CD4-positive, alpha-beta T cell (primary cell): ENCODE measurements around the gene SAMD4A. TPM values are rescaled to one million over a fixed set of nuclear protein-coding genes. Genes with fewer than 3 reads are reported as not detected.

Source experiments
- ATAC-seq: fragments of 200-7000 bp; cut with Tn5 transposase; one replicate; pipeline ENCODE4 v1.10.0; 2022; ENCODE audit warnings: mild to moderate bottlenecking; ENCODE audit not compliant: poor library complexity
- CTCF ChIA-PET: fragments of 350-600 bp; sonication (Branson Sonifier 250); formaldehyde crosslinking; loops from one replicate; lab custom pipeline; 2021; ENCODE audit warnings: antibody characterized with exemption, inconsistent platforms; lab: Charles Lee
- POLR2A ChIA-PET: fragments of 350-600 bp; sonication (Branson Sonifier 250); formaldehyde crosslinking; loops from one replicate; lab custom pipeline; 2021; ENCODE audit warnings: antibody characterized with exemption, inconsistent platforms; lab: Charles Lee
- DNase-seq, 14 experiments: peaks; one replicate each; pipeline ENCODE4 v3.0.0-alpha.2; 2013 to 2020; ENCODE audit warnings: mixed read lengths in 2 of 14
- H3K27ac ChIP-seq, 2 donors: one replicate each; pipeline versions ENCODE4 v1.5.1 to v1.7.0; 2013; ENCODE audit warnings: low read length in 2 of 2, low read depth in 1 of 2, mild to moderate bottlenecking in 1 of 2
- H3K27me3 ChIP-seq, 2 experiments: 1 replicate in 1 of 2; 2 replicates in 1 of 2; pipeline versions ENCODE4 v1.6.1 to v1.7.0; 2013; ENCODE audit warnings: low read length in 2 of 2, control low read depth in 1 of 2, mild to moderate bottlenecking in 1 of 2, moderate library complexity in 1 of 2; ENCODE audit not compliant: insufficient read depth in 2 of 2, control insufficient read depth in 1 of 2
- H3K36me3 ChIP-seq: one replicate; pipeline ENCODE4 v1.6.1; 2013; ENCODE audit warnings: low read length, control low read depth; ENCODE audit not compliant: insufficient read depth
- H3K4me1 ChIP-seq: one replicate; pipeline ENCODE4 v1.6.1; 2013; ENCODE audit warnings: low read length, control low read depth; ENCODE audit not compliant: insufficient read depth
- H3K4me3 ChIP-seq: one replicate; pipeline ENCODE4 v1.5.1; 2013; ENCODE audit warnings: mild to moderate bottlenecking, low read length, moderate library complexity
- H3K9me3 ChIP-seq, 2 experiments: 1 replicate in 1 of 2; 2 replicates in 1 of 2; pipeline versions ENCODE4 v1.6.1 to v1.7.0; 2013; ENCODE audit warnings: low read length in 2 of 2, mild to moderate bottlenecking in 2 of 2, control low read depth in 1 of 2, moderate library complexity in 1 of 2; ENCODE audit not compliant: control insufficient read depth in 1 of 2, insufficient read depth in 1 of 2
- H3K27ac Mint-ChIP-seq: one replicate; pipeline ENCODE4 v1.8.0; 2020; ENCODE audit warnings: mixed read lengths
- H3K27me3 Mint-ChIP-seq: one replicate; pipeline ENCODE4 v1.8.0; 2021; ENCODE audit warnings: mixed read lengths
- H3K36me3 Mint-ChIP-seq: one replicate; pipeline ENCODE4 v1.8.0; 2021; ENCODE audit warnings: low read depth, mixed read lengths
- H3K4me1 Mint-ChIP-seq: one replicate; pipeline ENCODE4 v1.8.0; 2021; ENCODE audit warnings: low read depth, mixed read lengths
- H3K4me3 Mint-ChIP-seq: one replicate; pipeline ENCODE4 v1.8.0; 2020; ENCODE audit warnings: mild to moderate bottlenecking, mixed read lengths
- H3K9me3 Mint-ChIP-seq: one replicate; pipeline ENCODE4 v1.8.0; 2020; ENCODE audit warnings: mixed read lengths
- CTCF ChIP-seq: fragments of 200-600 bp; IDR thresholded peaks from one replicate; pipeline ENCODE4 v1.8.0; 2022; ENCODE audit warnings: antibody characterized with exemption, mild to moderate bottlenecking
- intact Hi-C, 2 experiments: fragments of 100-400 bp; cut with DNase I in 1 of 2; cut with micrococcal nuclease in 1 of 2; formaldehyde crosslinking; loops; one replicate each; pipeline versions ENCODE4 v1.15.1 to v1.9.0; 2023 to 2025; cut with DNase I, micrococcal nuclease
- total RNA-seq, 174 experiments: library from RNA in 2 of 174; stranded (reverse) in 2 of 174; gene quantifications; one replicate each; pipeline ENCODE4 v1.2.3 and lab custom pipeline; 2021 to 2026

SAMD4A gene
- total RNA-seq, 2 experiments from 2014 or later: 1.9 to 2.3 TPM

GRCh38 chr14:54834081-54834480 is 267.2 kb downstream of the SAMD4A start:
- intact Hi-C loops: no loop called here
- Mint-ChIP-seq H3K4me3 (no peak overlapping the region), H3K27me3 (no peaks in the 10 kb centered on the region), H3K9me3 (peaks cover 7% of the 10 kb centered on the region), H3K4me1 (no peaks in the 10 kb centered on the region), H3K36me3 (peaks cover 2% of the 10 kb centered on the region), H3K27ac (no peak overlapping the region)
- no peaks in the 10 kb centered on the region for H3K4me1 ChIP-seq
- no peak overlapping the region for H3K27ac ChIP-seq
- no peak overlapping the region for H3K4me3 ChIP-seq
- no peaks in the 10 kb centered on the region for H3K27me3 ChIP-seq
- CTCF ChIA-PET: no interaction called here
- POLR2A ChIA-PET: no interaction called here
- ATAC-seq (no peak), DNase-seq (no peak)
- peaks cover 3% of the 10 kb centered on the region for H3K36me3 ChIP-seq
- H3K9me3 ChIP-seq: peaks cover 4 to 7% of the 10 kb centered on the region in 2 experiments
- TF ChIP-seq CTCF: no peak

- TF ChIP-seq CTCF: no peak
- Histone ChIP-seq H3K4me1 (no peaks in the 10 kb centered on the region), H3K4me3 (no peak overlapping the region), H3K27ac (no peak overlapping the region), H3K9me3 (peaks cover 4 to 7% of the 10 kb centered on the region in 2 experiments), H3K36me3 (peaks cover 4% of the 10 kb centered on the region), H3K27me3 (no peaks in the 10 kb centered on the region)
- ATAC-seq (no peak), DNase-seq (no peak)
- peaks cover 8% of the 10 kb centered on the region for H3K36me3 Mint-ChIP-seq
- intact Hi-C loops: no loop called here
- H3K9me3 Mint-ChIP-seq: peaks cover 7% of the 10 kb centered on the region
- no peaks in the 10 kb centered on the region for H3K4me1 Mint-ChIP-seq
- H3K27me3 Mint-ChIP-seq: no peaks in the 10 kb centered on the region
- no peak overlapping the region for H3K4me3 Mint-ChIP-seq
- no peak overlapping the region for H3K27ac Mint-ChIP-seq
- CTCF ChIA-PET: no interaction called here
- POLR2A ChIA-PET: no interaction called here
Observed at GRCh38 chr14:54834727-54835126, 267.8 kb downstream of the SAMD4A start.

- Mint-ChIP-seq H3K4me1 (no peaks in the 10 kb centered on the region), H3K36me3 (peaks cover 23% of the 10 kb centered on the region), H3K9me3 (no peaks in the 10 kb centered on the region), H3K4me3 (no peak overlapping the region), H3K27ac (no peak overlapping the region), H3K27me3 (no peaks in the 10 kb centered on the region)
- no peak for TF ChIP-seq CTCF
- Histone ChIP-seq H3K4me1 (no peaks in the 10 kb centered on the region), H3K27me3 (no peaks in the 10 kb centered on the region), H3K4me3 (no peak overlapping the region), H3K36me3 (peaks cover 16% of the 10 kb centered on the region), H3K9me3 (peaks cover under 1 to 4% of the 10 kb centered on the region in 2 experiments), H3K27ac (no peak overlapping the region)
- POLR2A ChIA-PET: no interaction called here
- intact Hi-C loops: no loop called here
- CTCF ChIA-PET: no interaction called here
- no peak for ATAC-seq
- no peak for DNase-seq
Observed at GRCh38 chr14:54836231-54836630, 269.3 kb downstream of the SAMD4A start.
